HG02943 (cell line): ENCODE results near the gene BTLA.
"Not testable (repeated sequence)": the region's sequence is repeated elsewhere in the genome, so short reads cannot be mapped to it uniquely, and the experiment has no call there.

Experiments used
- ATAC-seq: cut with Tn5 transposase; IDR thresholded peaks from one replicate; pipeline ENCODE4 v1.9.1; 2021; ENCODE audit warnings: mild to moderate bottlenecking, low read depth, moderate library complexity; ENCODE audit not compliant: unreplicated experiment

The BTLA gene

GRCh38 chr3:112456147-112456546 lies 43.1 kb downstream of the BTLA start:
- no peak for ATAC-seq

GRCh38 chr3:112448939-112449338 lies 50.3 kb downstream of the BTLA start:
- no peak for ATAC-seq

GRCh38 chr3:112446343-112446742 lies 52.9 kb downstream of the BTLA start:
- ATAC-seq, result no peak

- no peak for ATAC-seq
These were observed 53.4 kb downstream of the BTLA start for GRCh38 chr3:112445839-112446238.

GRCh38 chr3:112437146-112438022 lies 61.9 kb downstream of the BTLA start:
- ATAC-seq, result no peak

DNA sequence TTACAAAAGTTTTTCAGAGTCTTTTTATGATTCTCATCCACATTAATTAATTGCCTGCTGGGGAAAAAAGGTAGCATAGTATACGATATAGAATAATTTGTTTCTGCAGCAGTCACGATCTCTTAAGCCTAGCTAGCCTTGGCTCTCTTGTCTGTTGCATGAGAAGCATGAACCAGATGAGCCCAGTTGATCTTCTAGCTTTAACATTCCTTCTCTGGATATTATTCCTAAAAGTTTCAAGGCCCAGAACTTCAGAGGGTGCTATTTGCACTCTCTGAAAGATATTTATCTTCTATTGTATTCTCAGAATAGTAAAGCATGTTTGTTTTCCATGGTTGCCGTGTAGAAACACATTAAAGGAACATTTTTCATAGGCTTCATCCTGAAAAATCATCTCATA lies 69.3 kb downstream of the BTLA start:
- ATAC-seq, result no peak

DNA sequence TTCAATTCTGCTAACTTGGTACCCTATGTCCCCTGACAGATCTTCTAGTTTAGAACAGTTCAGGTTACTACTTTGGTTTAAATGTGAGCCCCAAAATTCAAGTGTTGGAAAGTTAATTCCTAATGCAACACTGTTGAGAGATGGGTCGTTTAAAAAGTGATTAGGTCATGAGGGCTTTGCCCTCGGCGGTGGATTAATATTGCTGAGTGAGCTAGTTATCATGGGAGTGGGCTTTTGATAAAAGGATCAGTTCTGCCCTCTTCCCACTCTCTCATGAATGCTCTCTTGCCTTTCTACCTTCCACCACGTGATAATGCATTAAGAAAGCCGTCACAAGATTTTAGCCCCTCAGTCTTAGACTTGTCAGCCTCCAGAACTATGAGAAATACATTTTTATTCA lies 72.1 kb downstream of the BTLA start:
- no peak for ATAC-seq

- peak; percentile 64 for ATAC-seq
These were observed 73.2 kb downstream of the BTLA start for GRCh38 chr3:112425858-112426750.

DNA sequence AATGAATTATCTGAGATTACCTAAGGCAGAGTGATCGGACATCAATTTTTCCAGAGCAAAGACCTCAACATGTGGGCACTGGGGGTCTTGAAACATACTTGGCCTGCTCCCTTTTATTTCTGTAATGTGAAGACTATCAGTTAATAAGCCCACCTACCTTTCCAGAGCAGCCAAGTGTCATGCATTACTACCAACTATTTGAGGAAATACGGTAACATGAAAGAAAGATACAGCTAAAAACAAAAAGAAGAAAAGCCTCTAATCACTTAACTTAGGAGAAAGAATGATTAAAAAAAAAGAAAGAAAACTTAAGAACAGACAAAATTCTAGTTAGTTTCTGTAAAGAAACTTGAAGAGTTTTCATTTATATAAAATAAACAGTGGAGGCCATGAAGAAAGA lies 73.9 kb downstream of the BTLA start:
- no peak for ATAC-seq

DNA sequence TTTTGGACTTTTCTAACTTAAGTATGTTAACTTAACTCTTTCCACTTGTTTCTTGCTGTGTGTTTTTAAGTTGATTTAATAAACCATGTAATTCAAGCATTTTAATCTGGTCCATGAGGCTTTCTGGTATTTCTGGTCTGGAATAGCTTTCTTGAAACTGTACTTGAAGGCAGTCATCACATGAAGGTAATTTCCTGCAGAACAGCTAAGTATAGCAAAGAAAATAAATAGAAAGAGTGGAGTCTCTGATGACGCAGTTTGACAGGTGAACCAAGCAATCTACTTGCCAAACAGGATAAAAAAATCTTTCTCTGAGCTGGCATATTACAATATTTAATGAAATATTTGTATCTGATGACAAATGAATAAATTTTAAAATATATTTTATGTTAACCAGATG lies 74.9 kb downstream of the BTLA start:
- ATAC-seq, result no peak

DNA sequence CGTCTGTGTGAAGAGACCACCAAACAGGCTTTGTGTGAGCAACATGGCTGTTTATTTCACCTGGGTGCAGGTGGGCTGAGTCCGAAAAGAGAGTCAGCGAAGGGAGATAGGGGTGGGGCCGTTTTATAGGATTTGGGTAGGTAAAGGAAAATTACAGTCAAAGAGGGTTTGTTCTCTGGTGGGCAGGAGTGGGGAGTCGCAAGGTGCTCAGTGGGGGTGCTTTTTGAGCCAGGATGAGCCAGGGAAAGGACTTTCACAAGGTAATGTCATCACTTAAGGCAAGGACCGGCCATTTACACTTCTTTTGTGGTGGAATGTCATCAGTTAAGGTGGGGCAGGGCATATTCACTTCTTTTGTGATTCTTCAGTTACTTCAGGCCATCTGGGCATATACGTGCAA lies 76.4 kb downstream of the BTLA start:
- ATAC-seq, result not testable (repeated sequence)

- not testable (repeated sequence) for ATAC-seq
These were observed 80.7 kb downstream of the BTLA start for GRCh38 chr3:112418526-112418925.

DNA sequence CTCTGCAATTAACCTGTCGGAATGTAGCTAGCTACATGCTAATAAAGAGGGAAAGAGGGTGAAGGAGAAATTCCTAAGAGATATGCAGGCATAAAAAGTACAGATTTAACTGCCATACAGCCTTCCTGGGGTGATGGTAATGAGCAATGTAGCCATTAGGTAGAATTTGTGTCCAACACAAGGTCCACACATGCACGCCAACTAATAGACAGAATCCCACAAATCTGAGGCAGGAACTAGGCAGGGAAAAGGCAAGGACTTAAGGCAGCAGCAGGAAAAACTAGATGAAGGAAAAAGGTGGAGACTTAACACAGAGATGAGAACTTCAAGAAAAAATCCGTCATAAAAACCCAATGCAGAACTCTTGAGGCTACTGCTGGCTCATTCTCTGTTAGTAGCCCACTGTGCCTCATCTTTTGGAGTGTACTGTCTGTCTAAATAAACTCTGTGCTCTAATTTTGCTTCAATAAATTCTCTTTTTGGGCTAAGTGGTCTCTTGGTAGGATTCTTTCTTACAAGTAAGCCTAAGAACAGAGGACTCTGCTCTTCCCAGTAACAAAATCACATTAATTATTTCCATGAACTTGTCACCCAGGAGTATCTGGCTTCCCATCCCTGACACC lies 81.5 kb downstream of the BTLA start:
- no peak for ATAC-seq

- ATAC-seq, result no peak
These were observed 82.7 kb downstream of the BTLA start for GRCh38 chr3:112416391-112417212.

DNA sequence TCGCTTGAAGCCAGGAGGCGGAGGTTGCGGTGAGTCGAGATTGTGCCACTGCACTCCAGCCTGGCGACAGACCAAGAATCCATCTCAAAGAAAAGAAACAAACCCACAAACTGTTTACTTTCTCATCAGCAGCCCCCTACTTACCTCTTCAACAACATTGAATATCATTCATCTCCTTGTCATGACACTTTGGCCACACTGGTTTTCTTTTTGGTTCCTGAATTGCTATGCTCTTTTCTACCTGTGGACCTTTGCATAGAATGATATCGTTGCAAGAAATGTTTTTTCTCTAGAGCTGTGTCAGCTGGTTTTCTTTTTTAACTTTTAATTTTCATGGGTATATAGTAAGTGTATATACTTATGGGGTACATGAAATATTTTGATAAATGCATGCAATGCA lies 83.9 kb downstream of the BTLA start:
- ATAC-seq, result no peak
